ENCODE measurements around the gene ASTN2. TPM values are rescaled to one million over a fixed set of nuclear protein-coding genes. Genes with fewer than 3 reads are reported as not detected.

ASTN2 gene
- total and polyA plus RNA-seq, 10 donors: 0.87 to 6.1 (median 3.7) TPM

DNA sequence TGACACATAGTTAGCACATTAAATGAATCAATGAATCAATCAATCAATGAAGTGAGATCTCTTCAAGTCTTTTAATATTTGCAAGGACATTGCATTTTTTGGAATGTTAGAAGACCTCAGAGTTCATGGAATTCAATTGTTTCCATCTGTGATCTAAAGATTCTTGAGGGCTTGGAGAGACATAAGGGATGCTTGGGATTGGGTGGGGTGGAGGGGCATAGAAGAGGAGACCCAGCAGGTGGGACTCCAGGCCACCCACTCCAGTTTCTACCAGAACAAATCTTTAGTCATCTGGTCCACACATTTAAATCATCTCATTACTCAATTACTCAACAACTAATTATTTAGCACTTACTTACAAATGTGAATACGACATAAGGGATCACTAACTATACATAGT, 978.7 kb downstream of the ASTN2 start:
- Histone ChIP-seq H3K4me1 (peaks cover 0 to under 1% (median 0%) of the 10 kb centered on the region in 6 donors), H3K36me3 (peaks cover 0 to 17% (median 0%) of the 10 kb centered on the region in 6 donors), H3K27me3 (replicated peaks in 1 of 7) (no peaks in the 10 kb centered on the region), H3K4me3 (no peak overlapping the region), H3K27ac (no peak overlapping the region), H3K9me3 (peaks cover 0 to 10% (median 0%) of the 10 kb centered on the region in 8 donors)
- 89 to 97% (median 95%) methylated on average over 1 of the region's 1 CpG for WGBS, 5 donors
- TF ChIP-seq, protein P1, sequence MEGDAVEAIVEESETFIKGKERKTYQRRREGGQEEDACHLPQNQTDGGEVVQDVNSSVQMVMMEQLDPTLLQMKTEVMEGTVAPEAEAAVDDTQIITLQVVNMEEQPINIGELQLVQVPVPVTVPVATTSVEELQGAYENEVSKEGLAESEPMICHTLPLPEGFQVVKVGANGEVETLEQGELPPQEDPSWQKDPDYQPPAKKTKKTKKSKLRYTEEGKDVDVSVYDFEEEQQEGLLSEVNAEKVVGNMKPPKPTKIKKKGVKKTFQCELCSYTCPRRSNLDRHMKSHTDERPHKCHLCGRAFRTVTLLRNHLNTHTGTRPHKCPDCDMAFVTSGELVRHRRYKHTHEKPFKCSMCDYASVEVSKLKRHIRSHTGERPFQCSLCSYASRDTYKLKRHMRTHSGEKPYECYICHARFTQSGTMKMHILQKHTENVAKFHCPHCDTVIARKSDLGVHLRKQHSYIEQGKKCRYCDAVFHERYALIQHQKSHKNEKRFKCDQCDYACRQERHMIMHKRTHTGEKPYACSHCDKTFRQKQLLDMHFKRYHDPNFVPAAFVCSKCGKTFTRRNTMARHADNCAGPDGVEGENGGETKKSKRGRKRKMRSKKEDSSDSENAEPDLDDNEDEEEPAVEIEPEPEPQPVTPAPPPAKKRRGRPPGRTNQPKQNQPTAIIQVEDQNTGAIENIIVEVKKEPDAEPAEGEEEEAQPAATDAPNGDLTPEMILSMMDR (IDR thresholded peaks at IDR 0.05 in 8 of 11, conservative IDR thresholded peaks at IDR 0.05 in 3 of 11): no peak
- TF ChIP-seq POLR2AphosphoS5 (IDR thresholded peaks at IDR 0.05): no peak
- intact Hi-C loops (cut with DNase I; ENCODE audit: low total_unique reads): no loop called here
- DNase-seq: no peak

DNA sequence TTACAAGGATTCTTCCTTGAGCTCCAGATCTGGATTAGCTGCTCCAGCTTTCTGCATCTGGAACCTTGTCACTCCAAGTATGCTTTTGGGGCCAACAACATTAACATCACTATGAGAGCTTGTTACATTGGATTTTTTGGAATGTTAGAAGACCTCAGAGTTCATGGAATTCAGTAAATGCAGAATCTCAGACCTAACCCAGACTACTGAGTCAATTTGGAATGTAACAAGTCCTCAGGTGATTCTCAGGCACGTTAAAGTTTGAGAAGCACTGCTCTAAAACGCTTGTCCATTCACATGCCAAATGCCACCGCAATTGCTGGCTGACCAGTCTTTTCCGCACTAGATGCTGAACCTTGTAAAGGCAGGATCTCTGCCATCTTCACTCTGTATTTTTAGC, 979.2 kb downstream of the ASTN2 start:
- no peak overlapping the region for H3K27ac ChIP-seq
- H3K9me3 ChIP-seq: peaks cover 0 to 10% (median 0%) of the 10 kb centered on the region in 8 donors
- WGBS, 5 donors: 65 to 95% (median 68%) methylated on average over 3 to 4 of the region's 4 CpGs
- H3K27me3 ChIP-seq (replicated peaks in 1 of 7): no peaks in the 10 kb centered on the region
- no peak overlapping the region for H3K4me3 ChIP-seq
- H3K4me1 ChIP-seq: peaks cover 0 to 4% (median 0%) of the 10 kb centered on the region in 6 donors
- TF ChIP-seq POLR2A (IDR thresholded peaks at IDR 0.05): no peak
- TF ChIP-seq, protein P1 (IDR thresholded peaks at IDR 0.05 in 8 of 11, conservative IDR thresholded peaks at IDR 0.05 in 3 of 11): no peak
- TF ChIP-seq POLR2AphosphoS5 (IDR thresholded peaks at IDR 0.05): no peak
- intact Hi-C loops (cut with DNase I; ENCODE audit: low total_unique reads): no loop called here
- DNase-seq: no peak
- H3K36me3 ChIP-seq: peaks cover 0 to 14% (median 0%) of the 10 kb centered on the region in 6 donors

DNA sequence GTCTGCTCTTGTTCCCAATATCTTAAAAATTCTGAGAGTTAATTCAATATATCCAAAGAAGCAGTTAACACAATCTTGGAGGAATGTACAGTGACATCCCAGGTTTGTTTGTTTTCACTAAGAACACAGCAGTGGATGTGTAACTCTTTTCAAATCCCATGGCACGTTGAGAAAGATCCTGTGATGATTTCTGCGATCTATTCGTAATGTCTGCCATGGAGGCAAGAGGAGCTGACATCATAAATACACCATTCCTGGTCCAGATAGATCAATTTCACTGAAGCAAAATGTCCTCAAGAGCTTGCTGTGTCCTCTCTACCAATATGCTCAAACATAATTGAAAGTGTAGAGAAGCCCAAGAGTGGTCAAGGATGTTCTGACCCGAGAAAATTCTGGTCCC, 980.5 kb downstream of the ASTN2 start:
- Histone ChIP-seq H3K9me3 (peaks cover 0 to 10% (median 0%) of the 10 kb centered on the region in 8 donors), H3K36me3 (peaks cover 0 to 8% (median 0%) of the 10 kb centered on the region in 6 donors), H3K4me1 (peaks cover 0 to 5% (median 0%) of the 10 kb centered on the region in 6 donors), H3K27ac (no peak overlapping the region), H3K27me3 (replicated peaks in 1 of 7) (no peaks in the 10 kb centered on the region), H3K4me3 (no peak overlapping the region)
- TF ChIP-seq POLR2A (IDR thresholded peaks at IDR 0.05) (no peak), POLR2AphosphoS5 (IDR thresholded peaks at IDR 0.05) (no peak)
- TF ChIP-seq, protein P1 (IDR thresholded peaks at IDR 0.05 in 8 of 11, conservative IDR thresholded peaks at IDR 0.05 in 3 of 11): no peak
- DNase-seq: no peak
- WGBS, 5 donors: 79 to 89% (median 86%) methylated on average over 4 of the region's 4 CpGs
- intact Hi-C loops (cut with DNase I; ENCODE audit: low total_unique reads): no loop called here

DNA sequence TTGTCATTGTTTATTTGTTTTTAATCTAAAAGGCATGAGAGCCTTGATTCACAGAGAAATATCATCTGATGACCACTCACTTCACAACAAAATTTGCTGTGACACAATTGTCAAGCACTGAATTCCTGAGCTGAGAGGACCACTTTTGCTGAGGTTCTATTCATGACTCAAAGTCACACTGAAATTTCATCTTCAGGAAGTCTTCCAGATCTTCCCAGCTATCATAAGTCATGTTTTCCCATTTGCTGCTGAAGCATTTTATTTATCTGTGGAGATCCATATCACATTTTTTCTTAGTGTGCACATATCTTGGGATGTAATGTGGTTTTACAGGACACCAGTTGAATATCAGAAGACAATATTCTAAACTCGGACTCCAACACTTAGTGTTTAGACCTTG, 982.8 kb downstream of the ASTN2 start:
- H3K4me1 ChIP-seq: peaks cover 0 to 5% (median 0%) of the 10 kb centered on the region in 6 donors
- H3K36me3 ChIP-seq: peaks cover 0 to under 1% (median 0%) of the 10 kb centered on the region in 6 donors
- peaks cover 0 to 1% (median 0%) of the 10 kb centered on the region in 8 donors for H3K9me3 ChIP-seq
- WGBS, 5 donors: 81 to 94% (median 87%) methylated on average over 1 of the region's 1 CpG
- H3K27me3 ChIP-seq (replicated peaks in 1 of 7): no peaks in the 10 kb centered on the region
- H3K27ac ChIP-seq: no peak overlapping the region
- intact Hi-C loops (cut with DNase I; ENCODE audit: low total_unique reads): no loop called here
- DNase-seq: no peak
- no peak overlapping the region for H3K4me3 ChIP-seq
- TF ChIP-seq POLR2AphosphoS5 (IDR thresholded peaks at IDR 0.05): no peak
- TF ChIP-seq, protein P1 (IDR thresholded peaks at IDR 0.05 in 8 of 11, conservative IDR thresholded peaks at IDR 0.05 in 3 of 11): no peak
- TF ChIP-seq POLR2A (IDR thresholded peaks at IDR 0.05): no peak

Measured in spleen (tissue), 11 donors.